H1 (cell line): ENCODE measurements around the gene MACROD1. TPM values are rescaled to one million over a fixed set of nuclear protein-coding genes. Genes with fewer than 3 reads are reported as not detected.
A peak's percentile ranks its signal among the peaks of the same experiment; 100 is the strongest.

Experiments used
- CTCF ChIA-PET: fragments of 300-600 bp; sonication (Branson Sonifier 250); formaldehyde crosslinking; loops from one replicate; lab custom pipeline; 2021; ENCODE audit not compliant: partially characterized antibody; lab: Charles Lee
- POLR2A ChIA-PET: fragments of 300-600 bp; sonication (Branson Sonifier 250); formaldehyde crosslinking; loops from one replicate; lab custom pipeline; 2021; ENCODE audit warnings: inconsistent platforms; ENCODE audit not compliant: partially characterized antibody; lab: Charles Lee
- DNase-seq, 2 experiments: peaks; one replicate each; pipeline versions ENCODE4 v3.0.0 to v3.0.0-alpha.2; 2010 to 2022; ENCODE audit warnings: low spot score in 2 of 2, low read depth in 1 of 2, mixed read lengths in 1 of 2
- FAIRE-seq: peaks from 2 replicates; lab custom pipeline; 2011; peaks lifted over from hg19 to GRCh38; lab: Jason Lieb, UNC
- H2AFZ ChIP-seq: 2 replicates; pipeline ENCODE4 v1.8.1; 2012; ENCODE audit warnings: low read length, inconsistent platforms
- H2AK5ac ChIP-seq: 2 replicates; pipeline ENCODE4 v1.6.1; 2013; ENCODE audit warnings: low read depth, low read length
- H2BK120ac ChIP-seq: replicated peaks from 2 replicates; pipeline ENCODE3; 2013; ENCODE audit warnings: low read depth, low read length, inconsistent platforms
- H2BK12ac ChIP-seq: 2 replicates; pipeline ENCODE4 v1.6.1; 2013; ENCODE audit warnings: low read depth, low read length
- H2BK15ac ChIP-seq: 2 replicates; pipeline ENCODE4 v1.6.1; 2013; ENCODE audit warnings: low read length
- H2BK20ac ChIP-seq: 2 replicates; pipeline ENCODE4 v1.6.1; 2013; ENCODE audit warnings: low read length
- H2BK5ac ChIP-seq: 2 replicates; pipeline ENCODE4 v1.6.1; 2013; ENCODE audit warnings: low read depth, low read length
- H3K14ac ChIP-seq: 2 replicates; pipeline ENCODE4 v1.6.1; 2013; ENCODE audit warnings: inconsistent platforms; ENCODE audit not compliant: insufficient read length
- H3K18ac ChIP-seq: 2 replicates; pipeline ENCODE4 v1.6.1; 2013; ENCODE audit warnings: low read length; ENCODE audit errors: extremely low read depth
- H3K23ac ChIP-seq: 2 replicates; pipeline ENCODE4 v1.6.1; 2013; ENCODE audit warnings: inconsistent platforms; ENCODE audit not compliant: insufficient read length
- H3K23me2 ChIP-seq: 2 replicates; pipeline ENCODE4 v1.6.1; 2013; ENCODE audit warnings: low read depth, low read length
- H3K27ac ChIP-seq: 2 replicates; pipeline ENCODE4 v1.6.1; 2011; ENCODE audit warnings: low read depth, low read length, inconsistent platforms
- H3K27me3 ChIP-seq, 4 experiments: replicated peaks in 1 of 4; 1 replicate in 1 of 4; 2 replicates in 3 of 4; pipeline versions ENCODE4 v1.6.1 to v1.8.1; 2011 to 2013; ENCODE audit warnings: low read length in 3 of 4, mild to moderate bottlenecking in 3 of 4, inconsistent platforms in 2 of 4, mixed read lengths in 2 of 4, moderate library complexity in 1 of 4; ENCODE audit not compliant: control insufficient read depth in 3 of 4, insufficient read depth in 3 of 4; ENCODE audit errors: extremely low read depth in 1 of 4
- H3K36me3 ChIP-seq, 4 experiments: 2 replicates each; pipeline versions ENCODE4 v1.6.1 to v1.8.1; 2011 to 2013; ENCODE audit warnings: mild to moderate bottlenecking in 4 of 4, low read length in 3 of 4, moderate library complexity in 2 of 4, control low read depth in 1 of 4, inconsistent platforms in 1 of 4; ENCODE audit not compliant: insufficient read depth in 4 of 4, control insufficient read depth in 2 of 4
- H3K4ac ChIP-seq: replicated peaks from 2 replicates; pipeline ENCODE3; 2013; ENCODE audit warnings: low read length, low read depth, mixed read lengths, inconsistent platforms; ENCODE audit not compliant: insufficient read length
- H3K4me1 ChIP-seq, 4 experiments: replicated peaks in 1 of 4; 1 replicate in 1 of 4; 2 replicates in 3 of 4; pipeline versions ENCODE4 v1.6.1 to v1.8.1; 2011 to 2013; ENCODE audit warnings: low read length in 3 of 4, inconsistent platforms in 2 of 4, mixed read lengths in 1 of 4; ENCODE audit not compliant: insufficient read depth in 4 of 4, control insufficient read depth in 3 of 4
- H3K4me2 ChIP-seq, 2 experiments: 2 replicates each; pipeline versions ENCODE4 v1.6.1 to v1.8.1; 2011 to 2013; ENCODE audit warnings: low read depth in 2 of 2, low read length in 2 of 2, control low read depth in 1 of 2, inconsistent platforms in 1 of 2, mild to moderate bottlenecking in 1 of 2; ENCODE audit not compliant: insufficient read depth in 1 of 2
- H3K4me3 ChIP-seq, 4 experiments: fragments of 200-600, 300-600 bp in 1 of 4; sonication (generic), shearing (Covaris generic), sonication (Bioruptor Twin) in 1 of 4; 2 replicates each; pipeline versions ENCODE4 v1.5.1 to v1.8.1; 2011 to 2016; ENCODE audit warnings: low read length in 4 of 4, low read depth in 3 of 4, control low read depth in 2 of 4, inconsistent platforms in 2 of 4, mild to moderate bottlenecking in 2 of 4, mixed read lengths in 1 of 4, moderate library complexity in 1 of 4; ENCODE audit not compliant: insufficient read depth in 2 of 4; ENCODE audit errors: extremely low read depth in 1 of 4
- H3K56ac ChIP-seq: replicated peaks from 2 replicates; pipeline ENCODE3; 2013; ENCODE audit warnings: low read depth, mild to moderate bottlenecking, mixed read lengths, low read length, inconsistent platforms; ENCODE audit not compliant: insufficient read length
- H3K79me1 ChIP-seq: 2 replicates; pipeline ENCODE4 v1.6.1; 2013; ENCODE audit warnings: low read depth, low read length, control low read depth
- H3K79me2 ChIP-seq, 2 experiments: 2 replicates each; pipeline versions ENCODE4 v1.6.1 to v1.8.1; 2012 to 2013; ENCODE audit warnings: low read length in 2 of 2, mild to moderate bottlenecking in 2 of 2, inconsistent platforms in 1 of 2; ENCODE audit not compliant: insufficient read depth in 2 of 2, control insufficient read depth in 1 of 2
- H3K9ac ChIP-seq, 4 experiments: replicated peaks in 1 of 4; 1 replicate in 1 of 4; 2 replicates in 3 of 4; pipeline versions ENCODE4 v1.6.1 to v1.8.1; 2011 to 2013; ENCODE audit warnings: low read depth in 3 of 4, low read length in 3 of 4, control low read depth in 2 of 4, mild to moderate bottlenecking in 2 of 4, moderate library complexity in 2 of 4, inconsistent platforms in 1 of 4; ENCODE audit errors: extremely low read depth in 1 of 4
- H3K9me3 ChIP-seq, 2 experiments: 2 replicates each; pipeline versions ENCODE4 v1.6.1 to v1.8.1; 2012 to 2013; ENCODE audit warnings: mild to moderate bottlenecking in 2 of 2, moderate library complexity in 2 of 2, control low read depth in 1 of 2, inconsistent platforms in 1 of 2, low read depth in 1 of 2, low read length in 1 of 2, mixed read lengths in 1 of 2; ENCODE audit not compliant: insufficient read depth in 2 of 2
- H4K20me1 ChIP-seq, 2 experiments: replicated peaks in 1 of 2; 2 replicates each; pipeline versions ENCODE3 to v1.8.1; 2011 to 2013; ENCODE audit warnings: inconsistent platforms in 2 of 2, low read length in 2 of 2, mild to moderate bottlenecking in 1 of 2; ENCODE audit not compliant: insufficient read depth in 2 of 2, control insufficient read depth in 1 of 2
- H4K5ac ChIP-seq: 2 replicates; pipeline ENCODE4 v1.6.1; 2013; ENCODE audit warnings: low read length, low read depth, mixed read lengths, inconsistent platforms; ENCODE audit not compliant: insufficient read length
- H4K8ac ChIP-seq: 2 replicates; pipeline ENCODE4 v1.8.0; 2013; ENCODE audit warnings: mild to moderate bottlenecking, moderate library complexity, low read length, inconsistent platforms; ENCODE audit not compliant: insufficient read depth; ENCODE audit errors: extremely low read depth
- H4K91ac ChIP-seq: replicated peaks from 2 replicates; pipeline ENCODE3; 2013; ENCODE audit warnings: low read length, mixed read lengths, inconsistent platforms; ENCODE audit not compliant: insufficient read length
- HDAC2 ChIP-seq, 2 experiments: fragments of 300-600 bp in 1 of 2; sonication (generic) in 1 of 2; IDR thresholded peaks; 2 replicates each; pipeline ENCODE4 v1.6.1; 2011 to 2012; ENCODE audit warnings: low read depth in 2 of 2, low read length in 2 of 2, mild to moderate bottlenecking in 2 of 2, moderate library complexity in 2 of 2, borderline replicate concordance in 1 of 2, inconsistent platforms in 1 of 2
- KDM1A ChIP-seq: fragments of 200-600, 300-600 bp; sonication (generic); IDR thresholded peaks from 2 replicates; pipeline ENCODE4 v1.7.1; 2016; ENCODE audit warnings: mild to moderate bottlenecking, low read length, borderline replicate concordance
- KDM4A ChIP-seq: IDR thresholded peaks from one replicate; pipeline ENCODE4 v1.7.1; 2012; ENCODE audit warnings: low read depth, mild to moderate bottlenecking, moderate library complexity, low read length, inconsistent platforms; ENCODE audit not compliant: severe bottlenecking
- MAFK ChIP-seq: IDR thresholded peaks from 2 replicates; pipeline ENCODE4 v1.6.1; 2012; ENCODE audit warnings: low read depth, mild to moderate bottlenecking, improper control_type of control experiment, low read length
- MAX ChIP-seq: IDR thresholded peaks from 2 replicates; pipeline ENCODE4 v1.6.1; 2012; ENCODE audit warnings: inconsistent platforms
- POLR2A ChIP-seq, 2 experiments: IDR thresholded peaks; 1 replicate in 1 of 2; 2 replicates in 1 of 2; pipeline ENCODE4 v1.6.1; 2011; ENCODE audit warnings: low read depth in 2 of 2, low read length in 2 of 2, mild to moderate bottlenecking in 2 of 2; ENCODE audit errors: control extremely low read depth in 1 of 2
- POLR2AphosphoS5 ChIP-seq: IDR thresholded peaks from 2 replicates; pipeline ENCODE4 v1.6.1; 2011; ENCODE audit warnings: low read depth, low read length
- POU5F1 ChIP-seq: IDR thresholded peaks from 2 replicates; pipeline ENCODE4 v1.6.1; 2011; ENCODE audit warnings: low read depth, mild to moderate bottlenecking, low read length, moderate library complexity
- RXRA ChIP-seq: IDR thresholded peaks from 2 replicates; pipeline ENCODE4 v1.6.1; 2011; ENCODE audit warnings: low read depth, mild to moderate bottlenecking, low read length, moderate library complexity; ENCODE audit not compliant: insufficient read depth
- SAP30 ChIP-seq: fragments of 300-600 bp; sonication (generic); IDR thresholded peaks from 2 replicates; pipeline ENCODE4 v1.7.1; 2012; ENCODE audit warnings: low read length, moderate library complexity, mild to moderate bottlenecking, inconsistent platforms; ENCODE audit not compliant: insufficient read depth, insufficient replicate concordance
- WGBS, 2 experiments: shearing (Covaris generic) in 1 of 2; methylation state at CpG; one replicate each; pipeline versions ENCODE4 v1.1.6 to v1.1.7; 2013 to 2015; ENCODE audit warnings: low lambda C conversion rate in 2 of 2, mixed read lengths in 2 of 2, inconsistent platforms in 1 of 2, low coverage in 1 of 2, missing lambda C conversion rate in 1 of 2; ENCODE audit not compliant: insufficient replicate concordance in 2 of 2, insufficient coverage in 1 of 2, insufficient read length in 1 of 2; ENCODE audit errors: extremely low coverage in 1 of 2, missing lambda C conversion rate in 1 of 2; 5-methylcytosine and 5-hydroxymethylcytosine counted together
- polyA plus RNA-seq, 7 experiments: library from polyadenylated mRNA; depleted of rRNA in 3 of 7; stranded (reverse) in 5 of 7; unstranded in 2 of 7; fragments of >200 nt in 5 of 7; fragments of 200-250 nt in 2 of 7; gene quantifications; 1 replicate in 5 of 7; 2 replicates in 1 of 7; 4 replicates in 1 of 7; pipeline versions ENCODE4 v1.2.1 to v1.2.3, GENCODE V29; 2011 to 2013; ENCODE audit warnings: missing spikeins in 2 of 7, mixed read lengths in 2 of 7
- total RNA-seq: library from RNA; stranded (reverse); fragmentation: NEBNext Ultra II Directional; extraction: Animal tissue kit (Norgen Biotek cat#: 25700); gene quantifications from 2 replicates; pipeline ENCODE4 v1.2.1, GENCODE V29; 2021
- TF ChIP-seq, protein P1 (sequence below): IDR thresholded peaks from 2 replicates; pipeline ENCODE4 v1.6.1; 2012; ENCODE audit warnings: low read length, inconsistent platforms

MACROD1 gene
- total and polyA plus RNA-seq, 2 of the 8 experiments (the other 6 are each of a cell fraction or from before 2014, with no cell fraction given) = 19.5 to 34.1 TPM

- Histone ChIP-seq H2BK15ac (no peak overlapping the region), H2BK12ac (no peak overlapping the region), H3K4me2 (no peak overlapping the region), H3K4me3 (no peak overlapping the region), H3K79me1 (no peaks in the 10 kb centered on the region), H2BK120ac (no peak overlapping the region), H2AFZ (no peak overlapping the region), H4K91ac (no peak overlapping the region), H3K27ac (no peak overlapping the region), H2BK20ac (no peak overlapping the region), H4K8ac (no peak overlapping the region; the same call in 1 of the 2 replicates), H3K23me2 (peaks cover 18% of the 10 kb centered on the region; the same call in 1 of the 2 replicates), H3K9me3 (no peaks in the 10 kb centered on the region), H3K36me3 (no peaks in the 10 kb centered on the region), H3K56ac (no peak overlapping the region), H2BK5ac (no peak overlapping the region), H3K27me3 (peaks cover 33 to 80% (median 66%) of the 10 kb centered on the region in 4 experiments), H3K9ac (no peak overlapping the region), H3K79me2 (no peaks in the 10 kb centered on the region), H3K4me1 (peaks cover 0 to 20% (median 12%) of the 10 kb centered on the region in 4 experiments; a peak in 5 of 7 replicates), H3K18ac (no peak overlapping the region), H3K23ac (no peak overlapping the region), H3K14ac (no peak overlapping the region), H4K5ac (no peak overlapping the region), H3K4ac (no peak overlapping the region), H4K20me1 (peaks cover 2 to 7% of the 10 kb centered on the region in 2 experiments), H2AK5ac (no peak overlapping the region)
- CTCF ChIA-PET = interaction anchor here (0.7 to 6.3 kb wide), 4 partner anchors 12 to 1447 kb away, joined by 3 to 43 read pairs (median 4); no protein-coding TSS in a partner anchor
- DNase-seq (no peak), FAIRE-seq (no peak)
- POLR2A ChIA-PET = interaction anchor here (1.1 kb wide), 1 partner anchor 30 kb away, joined by 3 read pairs; the partner anchor contains the start of gene COX8A
- WGBS, 2 experiments = 68% methylated on average over 4 of the region's 4 CpGs; no CpG with 5 or more reads in 1 of the 2 experiments
- TF ChIP-seq MAFK = no peak
- TF ChIP-seq SAP30 = no peak
- 0 out of 4 replicates have a peak, but pooled peaks of 1 of the 2 experiments have one; percentile 41 for TF ChIP-seq HDAC2 (IDR thresholded peaks at IDR 0.05; ENCODE audit: borderline replicate concordance in 1 of 2, low read depth in 2 of 2, low read length in 2 of 2)
- TF ChIP-seq POU5F1 = no peak
- no peak for TF ChIP-seq POLR2AphosphoS5
- TF ChIP-seq POLR2A (IDR thresholded peaks at IDR 0.05; ENCODE audit: control extremely low read depth in 1 of 2, low read depth in 2 of 2, low read length in 2 of 2) = no peak
- peak; percentile 80; the same call in 1 of the 2 replicates for TF ChIP-seq KDM1A
- no peak for TF ChIP-seq RXRA
- TF ChIP-seq, protein P1, sequence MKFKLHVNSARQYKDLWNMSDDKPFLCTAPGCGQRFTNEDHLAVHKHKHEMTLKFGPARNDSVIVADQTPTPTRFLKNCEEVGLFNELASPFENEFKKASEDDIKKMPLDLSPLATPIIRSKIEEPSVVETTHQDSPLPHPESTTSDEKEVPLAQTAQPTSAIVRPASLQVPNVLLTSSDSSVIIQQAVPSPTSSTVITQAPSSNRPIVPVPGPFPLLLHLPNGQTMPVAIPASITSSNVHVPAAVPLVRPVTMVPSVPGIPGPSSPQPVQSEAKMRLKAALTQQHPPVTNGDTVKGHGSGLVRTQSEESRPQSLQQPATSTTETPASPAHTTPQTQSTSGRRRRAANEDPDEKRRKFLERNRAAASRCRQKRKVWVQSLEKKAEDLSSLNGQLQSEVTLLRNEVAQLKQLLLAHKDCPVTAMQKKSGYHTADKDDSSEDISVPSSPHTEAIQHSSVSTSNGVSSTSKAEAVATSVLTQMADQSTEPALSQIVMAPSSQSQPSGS = no peak
- TF ChIP-seq KDM4A = no peak
- no peak for TF ChIP-seq MAX
Observed at GRCh38 chr11:64004590-64004984, 161.3 kb downstream of the MACROD1 start.
